Bone marrow (tissue), 2 donors: ENCODE results near the gene MED9.

Experiments used
- DNase-seq, 2 donors: peaks; one replicate each; lab custom pipeline; 2025; lab: John Stamatoyannopoulos, UW

The MED9 gene

GRCh38 chr17:17491546-17491988, 14.8 kb downstream of the MED9 start:
- no peak for DNase-seq

- no peak for DNase-seq
These were observed 15.3 kb downstream of the MED9 start for GRCh38 chr17:17492085-17492484.

DNA sequence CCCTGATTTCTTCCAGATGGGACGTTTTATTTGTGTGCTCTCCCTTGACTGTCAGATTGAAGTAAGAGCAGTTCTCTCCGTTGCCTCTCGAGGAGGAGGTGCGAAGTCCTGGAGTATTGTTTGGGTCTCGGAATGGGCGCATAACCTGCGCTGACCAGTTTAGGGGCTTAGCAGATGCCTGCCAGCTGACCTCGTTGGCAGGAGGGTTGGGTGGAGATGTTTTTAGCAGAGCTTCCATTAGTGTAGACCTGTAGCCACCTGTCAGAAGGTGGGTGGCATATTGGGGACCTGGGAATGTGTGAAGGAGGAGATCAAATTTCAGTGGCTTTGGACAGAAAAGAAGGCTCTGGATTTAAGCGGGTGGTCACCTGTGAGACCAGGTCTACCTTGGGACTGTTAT, 15.8 kb downstream of the MED9 start:
- no peak for DNase-seq

DNA sequence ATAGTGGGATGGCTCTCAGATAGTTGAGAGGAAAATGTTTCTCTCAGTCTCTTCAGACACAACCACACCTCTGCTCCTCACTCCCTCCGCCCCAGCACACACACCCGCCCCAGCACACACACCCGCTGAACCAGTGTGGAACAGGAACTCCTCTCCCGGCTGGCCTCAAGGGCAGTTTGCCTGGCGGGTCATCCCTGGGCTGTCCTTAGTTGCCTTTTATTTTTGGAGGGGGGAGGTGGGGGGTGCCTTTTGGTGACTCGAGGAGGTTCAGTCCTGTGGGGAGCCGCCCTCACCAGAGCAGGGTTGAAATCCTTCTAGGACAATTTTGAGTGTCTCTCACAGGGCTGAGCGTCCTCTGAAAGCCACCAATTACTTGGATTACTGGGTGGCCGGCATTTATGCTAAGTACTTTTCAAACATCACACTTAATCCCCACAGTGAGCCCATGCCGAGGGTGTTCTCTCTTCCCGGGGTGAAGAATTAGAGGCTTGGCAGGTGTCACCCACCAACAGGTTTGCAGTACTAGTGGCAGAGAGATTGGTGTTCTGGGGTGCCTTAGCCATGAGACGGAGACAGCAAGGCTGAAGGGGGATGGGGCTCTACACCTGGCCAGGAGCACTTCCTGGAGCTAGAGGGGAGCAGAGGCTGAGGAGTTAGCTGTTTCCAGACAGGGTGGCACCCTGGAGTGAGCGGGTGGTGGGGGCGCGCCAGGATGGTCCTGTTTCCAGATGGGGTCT, 16.6 kb downstream of the MED9 start:
- DNase-seq = no peak

- no peak for DNase-seq
These were observed 17.2 kb downstream of the MED9 start for GRCh38 chr17:17493986-17494466.

- no peak for DNase-seq
These were observed 17.7 kb downstream of the MED9 start for GRCh38 chr17:17494499-17494869.

DNA sequence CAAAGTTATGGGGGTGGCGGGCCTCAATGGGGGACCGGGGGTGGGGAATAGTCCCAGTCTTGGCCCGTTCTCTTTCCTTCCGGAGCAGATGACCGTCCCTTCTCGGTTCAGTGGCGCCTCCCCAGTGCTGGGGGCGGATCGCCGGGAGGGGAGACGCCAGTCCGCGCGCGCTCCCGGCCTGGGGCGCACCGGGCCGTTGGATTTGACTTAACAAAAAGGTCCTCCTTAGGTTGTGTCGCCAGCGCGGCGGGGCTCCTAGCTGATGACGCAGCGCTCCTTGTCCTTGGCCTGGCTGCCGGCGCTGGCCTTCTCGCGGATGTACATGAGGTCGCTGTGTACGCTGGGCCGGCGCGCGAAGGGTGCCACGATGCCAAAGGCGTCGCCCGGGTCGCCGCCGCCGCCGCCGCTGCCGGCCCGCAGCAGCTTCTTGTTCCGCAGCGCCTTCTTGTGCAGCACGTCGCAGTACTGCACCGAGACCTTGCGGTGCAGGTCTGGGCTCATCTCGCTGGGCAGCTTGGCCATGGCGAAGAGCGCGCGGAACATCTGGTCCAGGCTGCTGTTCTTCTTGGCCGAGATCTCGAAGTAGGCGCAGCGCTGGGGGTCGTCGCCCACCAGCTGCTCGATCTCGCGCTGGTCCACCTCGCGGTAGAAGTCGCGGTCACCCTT, 18.2 kb downstream of the MED9 start:
- peak in 1 of 2 donors; percentile 45 for DNase-seq

DNA sequence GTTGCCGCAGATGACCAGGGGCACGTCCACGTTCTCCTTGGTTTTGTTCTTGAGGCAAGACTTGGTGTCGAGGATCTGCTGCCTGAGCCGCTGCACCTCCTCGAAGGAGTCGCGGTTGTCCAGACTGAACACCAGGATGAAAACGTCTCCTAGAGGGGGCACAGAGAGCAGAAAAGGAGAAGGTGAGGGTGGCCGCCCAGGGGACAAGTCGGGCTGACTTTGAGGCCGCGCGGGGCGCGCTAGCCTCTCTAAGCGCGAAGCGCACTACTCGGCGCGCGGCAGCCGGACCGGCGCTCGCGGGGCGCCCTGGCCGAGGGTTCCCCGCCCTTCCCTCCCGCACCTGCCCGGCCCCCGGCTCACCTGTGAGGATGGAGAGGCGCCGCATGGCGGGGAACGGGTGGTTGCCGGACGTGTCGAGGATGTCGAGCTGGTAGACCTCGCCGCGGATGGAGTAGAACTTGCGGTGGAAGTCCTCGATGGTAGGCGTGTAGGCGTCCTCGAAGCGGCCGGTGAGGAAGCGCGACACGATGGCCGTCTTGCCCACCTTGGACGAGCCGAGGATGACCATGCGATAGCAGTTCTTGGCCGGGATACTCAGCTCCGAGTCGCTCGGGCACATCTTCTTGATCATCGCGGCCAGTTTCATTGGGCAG, 18.9 kb downstream of the MED9 start:
- no peak for DNase-seq

- DNase-seq = peak; percentile 49 to 92
These were observed 19.6 kb downstream of the MED9 start, which contains the start of gene RASD1 for GRCh38 chr17:17496189-17497064. Gene RASD1, minus strand, starts transcription at chr17:17496395. Its CDS starts 214 bp downstream, at chr17:17496181.

GRCh38 chr17:17497065-17497844, 20.5 kb downstream of the MED9 start:
- DNase-seq = no peak

GRCh38 chr17:17497845-17498520, 21.2 kb downstream of the MED9 start:
- DNase-seq = no peak

DNA sequence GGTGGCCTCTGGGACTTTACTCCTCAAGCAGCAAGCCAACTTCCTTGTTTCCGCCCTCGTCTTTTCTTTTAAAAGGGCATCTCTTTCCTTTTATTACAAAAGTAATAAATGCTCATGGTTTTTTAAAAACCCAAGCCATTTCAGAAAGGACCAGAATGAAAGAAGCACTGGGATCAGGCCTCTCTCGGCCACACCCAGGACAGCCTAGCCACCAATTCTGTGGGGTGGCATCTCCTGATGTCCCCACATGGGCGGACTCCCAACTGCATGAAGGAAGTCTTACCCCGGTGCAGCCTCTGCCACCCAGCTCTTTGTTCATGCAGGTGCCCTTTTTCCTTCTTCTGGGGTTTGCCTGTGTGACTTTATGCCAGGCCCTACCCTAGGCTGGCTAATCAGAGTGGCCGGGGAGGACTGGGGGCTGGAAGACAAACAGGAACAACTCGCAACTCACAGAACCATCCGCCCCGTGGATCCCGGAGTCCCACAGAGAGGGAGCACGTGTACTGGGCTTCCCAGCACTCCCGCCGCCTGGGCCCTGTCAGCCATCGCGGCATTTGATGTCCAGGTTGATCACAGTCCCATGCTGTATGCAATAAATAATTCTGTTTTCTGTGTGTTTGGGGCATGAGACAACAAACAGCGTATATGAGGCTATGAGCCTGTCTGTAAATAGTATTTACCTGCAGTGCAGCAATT, 22.0 kb downstream of the MED9 start:
- DNase-seq = no peak

DNA sequence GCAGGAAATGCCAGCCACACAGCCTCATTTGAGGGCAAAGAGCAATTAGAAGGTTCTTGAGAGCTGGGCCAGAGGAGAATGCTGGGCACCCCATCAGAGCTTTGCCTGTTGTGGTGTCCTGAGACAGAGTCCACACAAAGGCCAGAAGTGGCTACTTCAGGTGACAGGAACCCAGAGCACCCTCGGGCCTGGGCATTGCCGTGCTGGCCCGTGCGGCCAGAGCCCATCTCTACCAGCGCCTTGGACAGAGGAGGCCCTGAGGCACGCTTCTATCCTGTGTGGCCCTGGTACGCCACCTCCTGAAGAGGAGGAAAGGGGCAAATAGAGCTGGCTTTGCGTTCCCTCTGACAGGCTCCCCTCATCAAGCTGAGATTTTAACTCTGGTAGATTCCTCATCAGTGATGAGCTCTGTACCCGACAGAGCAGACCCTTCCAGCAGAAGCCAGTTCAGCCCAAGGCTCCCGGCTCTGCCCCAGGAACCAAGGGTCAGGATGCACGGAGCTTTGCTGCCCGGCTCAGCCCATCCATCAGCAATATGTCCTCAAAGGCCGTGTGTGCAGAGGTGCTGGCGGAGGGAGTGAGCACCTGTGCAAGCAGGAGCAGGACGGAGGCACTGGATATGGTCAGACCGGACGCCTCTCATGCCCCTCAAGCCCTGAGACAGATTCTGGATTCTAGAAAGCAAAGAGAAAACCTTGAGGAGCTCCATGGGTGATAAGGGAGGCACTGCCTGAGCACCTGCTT, 22.8 kb downstream of the MED9 start:
- no peak for DNase-seq

DNA sequence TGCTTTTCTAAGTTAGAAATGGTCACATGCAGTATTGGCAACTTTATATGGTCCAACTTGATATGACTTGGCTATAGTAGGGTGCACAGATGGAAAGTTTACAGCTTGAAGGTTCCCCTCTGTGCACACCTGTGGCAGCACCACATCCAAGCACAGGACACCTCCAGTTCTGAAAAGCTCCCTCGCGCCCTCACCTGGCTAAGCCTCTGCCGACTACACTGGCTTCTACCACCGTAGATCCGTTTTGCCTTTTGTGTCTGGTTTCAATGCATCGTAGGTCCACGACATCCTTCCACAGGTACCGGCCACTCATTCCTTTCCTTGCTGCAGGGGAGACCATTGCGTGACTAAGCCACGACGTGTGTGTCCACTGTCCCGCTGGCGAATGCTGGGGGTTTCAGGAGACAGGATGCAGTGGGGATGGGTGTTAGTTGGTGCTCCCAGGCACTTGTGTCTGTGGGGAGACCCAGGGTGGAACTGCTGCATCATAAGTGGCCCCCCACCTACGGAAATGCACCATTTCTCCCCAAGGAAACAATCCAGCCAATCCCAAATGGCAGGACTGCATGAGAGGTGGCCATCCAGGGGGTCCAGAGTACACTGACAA, 24.3 kb downstream of the MED9 start:
- DNase-seq = no peak

DNA sequence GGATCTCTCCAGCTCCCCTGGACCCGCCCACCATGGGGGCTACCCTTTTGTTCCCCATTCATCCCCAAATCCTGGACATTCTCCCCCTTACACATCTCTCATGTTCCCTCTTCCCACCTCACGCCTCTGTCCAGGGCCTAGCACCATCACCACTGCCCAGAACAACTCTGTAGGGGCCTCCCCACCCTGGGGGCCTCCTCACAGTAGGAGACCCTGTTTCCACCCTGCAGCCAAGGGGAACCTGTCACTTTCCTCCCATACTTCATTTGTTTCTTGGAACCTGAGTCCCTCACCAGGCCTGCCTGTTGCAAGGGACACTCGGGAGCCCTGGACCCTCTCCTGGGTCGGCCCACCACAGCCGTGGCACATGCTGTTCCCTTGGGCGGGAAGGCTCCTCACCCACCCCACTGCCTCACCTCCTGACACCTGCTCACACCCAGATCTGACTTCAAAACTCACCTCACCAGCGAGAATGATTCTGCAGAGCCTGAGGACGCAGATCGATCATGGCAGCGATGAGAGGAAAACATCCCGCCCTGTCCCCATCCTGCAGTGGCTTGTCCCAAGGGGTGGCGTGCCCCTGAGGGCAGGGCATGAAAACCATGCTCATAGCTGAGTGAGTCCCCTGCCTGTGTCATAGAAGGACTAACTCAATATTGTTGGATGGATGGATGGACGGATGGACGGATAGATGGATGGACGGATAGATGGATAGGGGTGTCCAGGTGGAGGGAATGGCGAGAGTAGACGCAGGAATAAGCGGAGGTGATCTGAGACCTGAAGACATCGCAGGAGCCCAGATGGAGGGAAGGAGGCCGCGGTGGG, 26.2 kb downstream of the MED9 start:
- DNase-seq = no peak

DNA sequence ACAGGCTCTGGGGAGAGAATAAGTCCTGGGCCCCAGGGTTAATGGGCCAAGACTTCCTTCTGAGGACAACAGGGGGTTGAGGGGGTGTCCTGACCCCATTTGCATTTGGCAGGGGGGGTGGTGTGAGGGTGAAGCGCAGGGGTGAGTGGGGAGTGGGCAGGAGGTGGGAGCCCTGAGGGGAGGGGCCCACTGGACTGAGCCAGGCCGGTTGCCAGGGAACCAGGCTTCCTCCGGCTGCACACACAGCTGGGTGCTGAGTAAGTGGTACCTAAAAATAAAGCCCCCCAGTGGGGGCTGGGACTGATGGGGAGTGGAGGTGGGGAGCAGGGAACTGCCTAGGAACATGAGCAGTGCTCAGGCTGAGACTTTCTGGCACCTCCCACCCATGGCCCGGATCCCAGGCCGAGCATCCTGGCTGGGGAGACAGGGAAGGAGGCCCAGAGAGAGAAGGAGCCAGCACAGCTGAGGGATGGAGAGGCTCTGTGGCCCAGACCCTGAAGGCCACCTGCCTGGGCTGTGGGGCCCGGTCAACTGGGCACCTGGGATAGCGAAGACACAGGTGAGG, 26.8 kb downstream of the MED9 start:
- no peak for DNase-seq

DNA sequence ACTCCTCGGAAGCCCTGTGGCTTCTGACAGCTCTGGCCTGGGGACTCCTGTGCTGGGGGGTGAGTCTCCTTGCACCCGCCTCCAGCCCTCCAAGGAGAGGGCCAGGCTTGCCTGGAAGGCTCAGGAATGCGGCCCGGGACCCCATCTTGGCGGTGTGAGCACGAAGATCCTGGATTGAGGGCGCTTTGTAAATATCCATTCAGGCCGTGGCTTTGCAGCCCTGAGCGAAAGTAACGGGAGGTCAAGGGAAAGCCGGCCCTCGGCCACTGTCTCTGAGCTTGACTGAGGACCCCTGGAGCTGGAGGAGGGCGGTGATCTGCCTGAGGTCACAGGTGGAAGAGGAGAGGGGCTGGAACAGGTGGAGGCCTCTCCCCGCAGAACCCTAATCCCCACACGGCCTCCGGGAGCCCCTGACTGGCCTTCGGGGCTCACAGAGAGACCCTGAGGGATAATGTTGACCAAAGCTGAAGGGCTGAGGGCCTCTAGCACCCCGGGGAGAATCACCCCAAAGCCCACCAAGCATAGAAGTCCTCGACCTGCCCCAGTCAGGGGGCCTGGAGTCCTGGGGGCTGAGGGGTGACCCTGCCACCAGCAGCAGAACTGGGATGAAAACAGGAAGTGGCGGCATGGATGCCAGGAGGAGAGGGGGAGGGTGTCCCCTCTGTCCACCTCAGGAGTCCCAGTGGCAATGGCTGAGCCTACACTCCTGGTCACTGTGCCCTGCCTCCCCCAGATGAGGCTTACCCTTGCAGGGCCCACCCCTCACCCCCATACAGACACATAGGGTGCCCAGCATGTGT, 27.7 kb downstream of the MED9 start:
- no peak for DNase-seq
